Stomach (tissue), 9 donors: Measurements from ENCODE around the gene SPSB3. TPM values are rescaled to one million over a fixed set of nuclear protein-coding genes. Genes with fewer than 3 reads are reported as not detected.
"Not testable (repeated sequence)": the region's sequence is repeated elsewhere in the genome, so short reads cannot be mapped to it uniquely, and the experiment has no call there.

ENCODE experiments used
- DNase-seq, 2 donors: peaks; one replicate each; pipeline versions ENCODE4 v3.0.0 to v3.0.0-alpha.2; 2013 to 2019
- H3K27ac ChIP-seq, 5 donors: fragments of 200-600 bp in 4 of 5; sonication (generic) in 4 of 5; one replicate each; pipeline ENCODE4 v1.5.1; 2013 to 2019; ENCODE audit warnings: mild to moderate bottlenecking in 1 of 5, moderate library complexity in 1 of 5
- H3K27me3 ChIP-seq, 3 donors: fragments of 200-600 bp; sonication (generic); one replicate each; pipeline ENCODE4 v1.5.1; 2017 to 2019; ENCODE audit warnings: mixed run types in 1 of 3
- H3K36me3 ChIP-seq, 4 donors: fragments of 200-600 bp; sonication (generic); 1 replicate in 3 of 4; 2 replicates in 1 of 4; pipeline ENCODE4 v1.5.1; 2016 to 2019
- H3K4me1 ChIP-seq, 4 donors: fragments of 200-600 bp; sonication (generic); one replicate each; pipeline ENCODE4 v1.5.1; 2016 to 2019
- H3K4me3 ChIP-seq, 4 donors: fragments of 200-600 bp; sonication (generic) in 3 of 4; one replicate each; pipeline ENCODE4 v1.5.1; 2016 to 2019; ENCODE audit warnings: mild to moderate bottlenecking in 1 of 4
- H3K9me3 ChIP-seq, 4 donors: fragments of 200-600 bp; sonication (generic); one replicate each; pipeline ENCODE4 v1.5.1; 2016 to 2019
- EP300 ChIP-seq: sonication (generic); formaldehyde crosslinking; IDR thresholded peaks from one replicate; pipeline ENCODE4 v1.6.1; 2017; ENCODE audit warnings: antibody characterized with exemption
- POLR2A ChIP-seq, 4 donors: fragments of 450-650 bp; IDR thresholded peaks; one replicate each; pipeline ENCODE4 v1.6.1; 2016; ENCODE audit warnings: antibody characterized with exemption in 4 of 4, control low read depth in 2 of 4, mild to moderate bottlenecking in 1 of 4, moderate library complexity in 1 of 4
- POLR2AphosphoS5 ChIP-seq, 3 donors: sonication (generic); formaldehyde crosslinking; IDR thresholded peaks; one replicate each; pipeline ENCODE4 v1.6.1; 2016; ENCODE audit warnings: antibody characterized with exemption in 3 of 3
- WGBS, 5 donors: extraction: QIAGEN DNeasy Blood & Tissue Kit in 3 of 5; methylation state at CpG; one replicate each; pipeline versions ENCODE4 v1.1.5 to v1.1.7; 2013 to 2018; 5-methylcytosine and 5-hydroxymethylcytosine counted together
- intact Hi-C: fragments of 100-400 bp; cut with DNase I; formaldehyde crosslinking; loops from one replicate; pipeline ENCODE4 v1.15.1; 2023; ENCODE audit warnings: low total_unique reads
- polyA plus RNA-seq, 3 donors: library from polyadenylated mRNA; stranded (reverse); fragments of 200-250 nt; gene quantifications; one replicate each; pipeline ENCODE4 v1.2.3, GENCODE V29; 2013
- total RNA-seq, 5 donors: library from RNA; depleted of rRNA; stranded (reverse); fragments of >200 nt; gene quantifications; one replicate each; pipeline versions ENCODE4 v1.1.0 to v1.2.3, GENCODE V29; 2014 to 2016
- TF ChIP-seq, protein P1 (sequence below), 7 experiments: fragments of 450-650 bp in 4 of 7; fragments of 200-600 bp in 3 of 7; sonication (generic) in 3 of 7; IDR thresholded peaks; one replicate each; pipeline ENCODE4 v1.5.1; 2016 to 2019; ENCODE audit warnings: antibody characterized with exemption in 7 of 7, control low read depth in 2 of 7, mild to moderate bottlenecking in 1 of 7
- donor health status: healthy with polysubstance abuse.
- donor health status: Bipolar disorder and iron deficiency.
- donor health status: healthy.

Gene SPSB3
- total and polyA plus RNA-seq, 8 donors, result 22.2 to 186 (median 73.8) TPM

DNA sequence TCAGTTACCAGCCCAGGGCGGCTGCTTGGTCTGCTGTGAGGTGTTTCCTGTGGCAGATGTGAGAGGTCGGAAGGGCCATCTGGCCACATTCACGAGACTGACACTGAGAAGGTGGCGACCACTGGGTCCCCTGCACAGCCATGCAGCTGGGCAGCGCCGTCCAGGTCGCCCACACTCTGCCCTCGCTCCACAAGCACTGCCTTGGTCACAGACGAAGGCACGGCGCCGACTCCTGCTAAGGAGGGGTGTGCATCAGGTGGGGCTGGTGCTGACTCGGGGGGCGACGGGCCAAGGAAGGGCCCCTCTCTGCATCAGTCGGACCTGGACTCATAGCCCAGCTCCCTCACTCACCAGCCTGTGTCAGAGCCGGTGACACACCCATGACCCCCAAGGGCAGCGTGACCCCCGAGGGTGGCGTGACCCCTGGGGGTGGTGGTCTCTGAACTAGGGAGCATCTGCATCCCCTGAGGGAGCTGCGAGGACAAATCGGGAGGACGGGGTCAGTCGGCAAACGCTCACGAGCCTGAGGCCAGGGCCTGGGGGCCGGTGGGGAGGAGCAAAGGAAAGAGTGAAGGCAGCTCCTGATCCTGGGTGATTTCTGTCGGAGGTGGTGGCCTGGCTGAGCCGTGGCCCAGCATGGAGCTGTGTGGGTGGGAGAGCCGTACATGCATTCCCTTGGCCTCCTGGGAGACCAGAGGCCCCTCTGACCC is 41.4 kb downstream of the SPSB3 start:
- 91 to 95% (median 94%) methylated on average over 25 to 30 of the region's 30 CpGs for WGBS, 5 donors
- no peaks in the 10 kb centered on the region for H3K9me3 ChIP-seq
- TF ChIP-seq, protein P1, sequence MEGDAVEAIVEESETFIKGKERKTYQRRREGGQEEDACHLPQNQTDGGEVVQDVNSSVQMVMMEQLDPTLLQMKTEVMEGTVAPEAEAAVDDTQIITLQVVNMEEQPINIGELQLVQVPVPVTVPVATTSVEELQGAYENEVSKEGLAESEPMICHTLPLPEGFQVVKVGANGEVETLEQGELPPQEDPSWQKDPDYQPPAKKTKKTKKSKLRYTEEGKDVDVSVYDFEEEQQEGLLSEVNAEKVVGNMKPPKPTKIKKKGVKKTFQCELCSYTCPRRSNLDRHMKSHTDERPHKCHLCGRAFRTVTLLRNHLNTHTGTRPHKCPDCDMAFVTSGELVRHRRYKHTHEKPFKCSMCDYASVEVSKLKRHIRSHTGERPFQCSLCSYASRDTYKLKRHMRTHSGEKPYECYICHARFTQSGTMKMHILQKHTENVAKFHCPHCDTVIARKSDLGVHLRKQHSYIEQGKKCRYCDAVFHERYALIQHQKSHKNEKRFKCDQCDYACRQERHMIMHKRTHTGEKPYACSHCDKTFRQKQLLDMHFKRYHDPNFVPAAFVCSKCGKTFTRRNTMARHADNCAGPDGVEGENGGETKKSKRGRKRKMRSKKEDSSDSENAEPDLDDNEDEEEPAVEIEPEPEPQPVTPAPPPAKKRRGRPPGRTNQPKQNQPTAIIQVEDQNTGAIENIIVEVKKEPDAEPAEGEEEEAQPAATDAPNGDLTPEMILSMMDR (IDR thresholded peaks at IDR 0.05), result no peak
- TF ChIP-seq EP300, result no peak
- TF ChIP-seq POLR2AphosphoS5 (IDR thresholded peaks at IDR 0.05), result no peak
- no peak for TF ChIP-seq POLR2A (IDR thresholded peaks at IDR 0.05)

DNA sequence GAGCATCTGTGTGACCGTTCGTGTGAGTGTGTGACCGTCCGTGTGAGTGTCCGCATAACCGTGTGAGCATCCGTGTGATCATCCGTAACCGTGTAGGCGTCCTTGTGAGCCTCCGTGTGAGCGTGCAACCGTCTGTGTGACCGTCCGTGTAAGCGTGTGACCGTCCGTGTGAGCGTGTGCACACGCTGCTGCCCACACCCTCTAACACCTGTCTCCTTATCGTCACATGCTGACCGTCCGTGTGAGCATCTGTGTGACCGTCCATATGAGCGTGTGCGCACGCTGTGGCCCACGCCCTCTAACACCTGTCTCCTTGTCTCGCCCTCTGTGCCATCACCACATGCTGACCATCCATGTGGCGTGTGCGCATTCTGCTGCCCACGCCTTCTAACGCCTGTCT is 42.1 kb downstream of the SPSB3 start:
- DNase-seq, result no peak
- Histone ChIP-seq H3K36me3 (peaks cover 22 to 51% (median 47%) of the 10 kb centered on the region in 4 donors), H3K27me3 (no peaks in the 10 kb centered on the region), H3K27ac (no peak overlapping the region), H3K9me3 (no peaks in the 10 kb centered on the region), H3K4me1 (no peaks in the 10 kb centered on the region), H3K4me3 (no peak overlapping the region)
- 95 to 97% (median 96%) methylated on average over 29 to 33 of the region's 33 CpGs for WGBS, 5 donors
- TF ChIP-seq POLR2A (IDR thresholded peaks at IDR 0.05) (no peak), POLR2AphosphoS5 (IDR thresholded peaks at IDR 0.05) (no peak), EP300 (no peak)
- TF ChIP-seq, protein P1 (IDR thresholded peaks at IDR 0.05), result no peak
- intact Hi-C loops, result no loop called here

More for the DNA sequence above, 41.4 kb downstream of the SPSB3 start:
- no peaks in the 10 kb centered on the region for H3K4me1 ChIP-seq
- H3K27me3 ChIP-seq, result no peaks in the 10 kb centered on the region
- intact Hi-C loops, result no loop called here
- H3K27ac ChIP-seq, result no peak overlapping the region
- H3K36me3 ChIP-seq, result peaks cover 22 to 58% (median 53%) of the 10 kb centered on the region in 4 donors
- no peak overlapping the region for H3K4me3 ChIP-seq
- no peak for DNase-seq

DNA sequence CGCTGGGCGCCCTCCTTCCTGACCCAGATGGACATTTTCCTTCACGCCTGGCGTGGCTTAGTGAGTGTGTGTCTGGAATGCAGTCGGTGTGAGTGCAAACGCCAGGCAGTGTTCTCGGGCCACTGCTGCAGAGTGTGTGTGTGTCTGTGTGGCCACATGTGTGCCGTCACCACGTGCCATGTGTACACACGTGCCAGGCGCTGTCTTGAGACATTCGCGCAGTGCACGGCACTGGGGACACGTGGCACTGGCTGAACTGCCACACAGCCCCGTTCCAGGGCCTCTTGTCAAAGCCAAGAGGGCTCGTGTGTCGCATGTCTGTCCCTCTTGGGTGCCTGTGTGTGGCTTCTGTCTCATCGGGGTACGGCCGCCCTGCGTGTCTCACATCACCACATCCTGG is 47.6 kb downstream of the SPSB3 start:
- Histone ChIP-seq H3K4me3 (no peak overlapping the region), H3K27me3 (no peaks in the 10 kb centered on the region), H3K9me3 (no peaks in the 10 kb centered on the region), H3K4me1 (no peaks in the 10 kb centered on the region), H3K27ac (no peak overlapping the region), H3K36me3 (peaks cover 32 to 54% (median 53%) of the 10 kb centered on the region in 4 donors)
- TF ChIP-seq POLR2A (IDR thresholded peaks at IDR 0.05), result no peak
- TF ChIP-seq POLR2AphosphoS5 (IDR thresholded peaks at IDR 0.05), result no peak
- TF ChIP-seq EP300, result no peak
- TF ChIP-seq, protein P1 (IDR thresholded peaks at IDR 0.05), result no peak
- 95 to 98% (median 97%) methylated on average over 22 of the region's 22 CpGs for WGBS, 5 donors
- no peak for DNase-seq
- intact Hi-C loops, result no loop called here

DNA sequence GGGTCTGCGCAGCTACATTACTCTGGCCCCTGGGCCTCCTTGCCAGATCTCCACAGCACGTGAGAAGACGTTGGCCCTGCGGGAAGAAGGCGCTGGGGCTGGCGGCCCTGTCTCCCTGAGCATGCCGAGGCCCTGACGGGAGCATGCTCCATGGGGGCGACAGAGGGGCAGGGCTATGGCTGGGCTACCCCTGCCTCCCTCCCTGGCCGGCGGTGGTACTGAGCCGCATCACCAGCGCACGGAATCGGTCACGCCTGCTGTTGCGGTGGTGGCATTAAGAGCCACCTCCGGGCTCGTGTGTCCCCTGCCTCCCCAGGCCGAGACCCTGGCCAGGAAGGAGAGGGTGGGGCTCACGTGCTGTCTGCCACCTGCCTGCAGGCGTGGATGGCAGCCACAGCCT is 48.2 kb downstream of the SPSB3 start:
- Histone ChIP-seq H3K36me3 (peaks cover 39 to 61% (median 60%) of the 10 kb centered on the region in 4 donors), H3K27ac (no peak overlapping the region), H3K9me3 (no peaks in the 10 kb centered on the region), H3K4me3 (no peak overlapping the region), H3K4me1 (no peaks in the 10 kb centered on the region), H3K27me3 (no peaks in the 10 kb centered on the region)
- 94 to 97% (median 96%) methylated on average over 19 to 22 of the region's 22 CpGs for WGBS, 5 donors
- intact Hi-C loops, result no loop called here
- no peak for DNase-seq
- TF ChIP-seq POLR2A (IDR thresholded peaks at IDR 0.05) (no peak), EP300 (no peak), POLR2AphosphoS5 (IDR thresholded peaks at IDR 0.05) (no peak)
- TF ChIP-seq, protein P1 (IDR thresholded peaks at IDR 0.05), result no peak

DNA sequence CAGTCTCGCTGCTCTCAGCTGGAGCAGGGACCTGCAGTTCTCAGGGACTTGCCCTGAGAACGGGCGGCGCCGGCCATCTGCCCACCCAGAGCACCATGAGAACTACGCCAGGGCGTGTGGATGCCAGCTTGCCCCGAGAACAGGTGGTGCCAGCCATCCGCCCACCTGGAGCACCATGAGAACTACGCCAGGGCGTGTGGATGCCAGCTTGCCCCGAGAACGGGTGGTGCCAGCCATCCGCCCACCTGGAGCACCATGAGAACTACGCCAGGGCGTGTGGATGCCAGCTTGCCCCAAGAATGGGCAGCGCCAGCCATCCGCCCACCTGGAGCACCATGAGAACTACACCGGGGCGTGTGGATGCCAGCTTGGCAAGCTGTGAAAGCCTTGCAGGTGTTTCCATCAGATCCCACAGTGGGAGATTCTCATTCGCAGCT is 49.8 kb downstream of the SPSB3 start:
- 80 to 93% (median 91%) methylated on average over 2 to 21 of the region's 21 CpGs for WGBS, 5 donors
- intact Hi-C loops, result not testable (repeated sequence)
- H3K36me3 ChIP-seq, result peaks cover 55 to 77% (median 76%) of the 10 kb centered on the region in 4 donors

More for the DNA sequence above, 49.8 kb downstream of the SPSB3 start:
- H3K27me3 ChIP-seq, H3K4me3 ChIP-seq, H3K9me3 ChIP-seq, DNase-seq, H3K27ac ChIP-seq, H3K4me1 ChIP-seq: not testable (repeated sequence)
